Activated CD8-positive, alpha-beta T cell treated with anti-CD3 and anti-CD28 coated beads, Interleukin-2, amount 10 ng/mL, durations not matched to agents 7 days and 5 days (primary cell): ENCODE data around the gene CORO2B. TPM values are rescaled to one million over a fixed set of nuclear protein-coding genes. Genes with fewer than 3 reads are reported as not detected.
"Not testable (repeated sequence)": the region's sequence is repeated elsewhere in the genome, so short reads cannot be mapped to it uniquely, and the experiment has no call there.

ENCODE experiments used
- ATAC-seq: fragments of 150-1000 bp; cut with Tn5 transposase; one replicate; pipeline ENCODE4 v1.10.0; 2021; ENCODE audit warnings: moderate library complexity
- CTCF ChIA-PET: fragments of 350-600 bp; sonication (Branson Sonifier 250); formaldehyde crosslinking; loops from one replicate; lab custom pipeline; 2021; ENCODE audit warnings: antibody characterized with exemption; lab: Charles Lee
- POLR2A ChIA-PET: fragments of 350-600 bp; sonication (Branson Sonifier 250); formaldehyde crosslinking; loops from one replicate; lab custom pipeline; 2021; ENCODE audit warnings: antibody characterized with exemption; lab: Charles Lee
- DNase-seq: peaks from one replicate; pipeline ENCODE4 v3.0.0-alpha.2; 2020
- H3K27ac Mint-ChIP-seq: one replicate; pipeline ENCODE4 v1.8.0; 2021; ENCODE audit warnings: mild to moderate bottlenecking, mixed read lengths
- H3K27me3 Mint-ChIP-seq: one replicate; pipeline ENCODE4 v1.8.0; 2021; ENCODE audit warnings: low read depth, mixed read lengths
- H3K36me3 Mint-ChIP-seq: one replicate; pipeline ENCODE4 v1.8.0; 2021; ENCODE audit warnings: low read depth, mixed read lengths
- H3K4me1 Mint-ChIP-seq: one replicate; pipeline ENCODE4 v1.8.0; 2021; ENCODE audit warnings: low read depth, mixed read lengths
- H3K4me3 Mint-ChIP-seq: one replicate; pipeline ENCODE4 v1.8.0; 2021; ENCODE audit warnings: mild to moderate bottlenecking, mixed read lengths
- H3K9me3 Mint-ChIP-seq: one replicate; pipeline ENCODE4 v1.8.0; 2022; ENCODE audit warnings: mixed read lengths; ENCODE audit not compliant: insufficient read depth
- total RNA-seq, 2 experiments: library from RNA; stranded (reverse); gene quantifications; one replicate each; pipeline ENCODE4 v1.2.3, GENCODE V29; 2021

The CORO2B gene
- total RNA-seq, 2 experiments from 2014 or later = not detected

GRCh38 chr15:68647361-68647760 is 68.6 kb downstream of the CORO2B start:
- ATAC-seq, DNase-seq, H3K36me3 Mint-ChIP-seq, H3K27me3 Mint-ChIP-seq, H3K27ac Mint-ChIP-seq, H3K4me3 Mint-ChIP-seq, H3K9me3 Mint-ChIP-seq, POLR2A ChIA-PET, H3K4me1 Mint-ChIP-seq, CTCF ChIA-PET: not testable (repeated sequence)

DNA sequence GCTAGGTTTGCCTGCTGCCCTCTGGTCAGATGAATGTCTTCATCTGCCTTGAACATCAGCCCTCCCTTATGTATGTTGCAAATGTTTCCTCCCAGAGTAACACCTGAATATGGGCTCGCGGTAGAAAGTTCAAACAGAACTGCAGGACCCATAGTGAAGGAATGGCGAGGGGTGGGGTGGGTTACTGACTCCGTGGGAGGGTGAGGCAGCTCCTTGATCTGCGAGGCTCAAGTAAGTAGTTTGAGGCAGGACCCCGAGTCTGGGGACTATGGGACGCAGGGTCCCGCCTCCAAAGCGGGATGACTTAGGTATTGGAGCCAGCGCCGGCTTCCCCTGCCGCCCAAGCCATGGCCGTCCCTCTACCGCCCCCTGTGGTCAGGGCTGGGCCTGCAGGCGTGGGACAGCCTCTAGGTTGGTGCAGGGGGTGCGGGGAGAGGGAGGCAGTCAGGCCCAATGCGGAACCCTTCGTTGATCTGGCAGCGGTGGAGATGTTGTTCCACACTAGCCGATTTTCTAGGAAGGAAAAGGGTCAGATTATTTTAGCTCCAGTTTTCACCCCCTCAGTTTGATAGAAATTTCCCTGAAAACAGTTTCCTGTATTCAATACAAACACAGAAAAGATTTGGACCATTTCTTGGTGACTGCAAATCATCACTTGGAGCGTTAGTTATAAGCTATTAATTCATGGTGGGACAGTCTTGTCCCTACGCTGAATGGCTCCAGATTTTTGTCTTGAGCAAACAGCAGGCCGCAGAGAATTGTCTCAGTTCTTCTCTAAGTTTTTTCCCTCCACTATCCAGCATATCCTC is 72.3 kb downstream of the CORO2B start:
- H3K27me3 Mint-ChIP-seq = no peaks in the 10 kb centered on the region
- CTCF ChIA-PET = interaction anchor here (1.0 to 2.0 kb wide), 6 partner anchors 10 to 101 kb away, joined by 3 to 7 read pairs (median 4); no protein-coding TSS in a partner anchor
- no peaks in the 10 kb centered on the region for H3K36me3 Mint-ChIP-seq
- H3K27ac Mint-ChIP-seq = no peak overlapping the region
- DNase-seq (peak; percentile 55), ATAC-seq (peak; percentile 53)
- H3K9me3 Mint-ChIP-seq = no peaks in the 10 kb centered on the region
- POLR2A ChIA-PET = no interaction called here
- H3K4me1 Mint-ChIP-seq = no peaks in the 10 kb centered on the region
- no peak overlapping the region for H3K4me3 Mint-ChIP-seq

- Mint-ChIP-seq H3K4me1 (no peaks in the 10 kb centered on the region), H3K27me3 (no peaks in the 10 kb centered on the region), H3K9me3 (no peaks in the 10 kb centered on the region), H3K36me3 (no peaks in the 10 kb centered on the region), H3K4me3 (no peak overlapping the region), H3K27ac (no peak overlapping the region)
- no peak for ATAC-seq
- CTCF ChIA-PET = interaction anchor here (0.8 to 2.0 kb wide), 6 partner anchors 9 to 102 kb away, joined by 3 to 7 read pairs (median 3); no protein-coding TSS in a partner anchor
- no peak for DNase-seq
- POLR2A ChIA-PET = no interaction called here
These were observed 73.2 kb downstream of the CORO2B start for GRCh38 chr15:68651916-68652525.

GRCh38 chr15:68653031-68653635 is 74.3 kb downstream of the CORO2B start:
- Mint-ChIP-seq H3K4me3 (no peak overlapping the region), H3K27me3 (no peaks in the 10 kb centered on the region), H3K9me3 (no peaks in the 10 kb centered on the region), H3K27ac (no peak overlapping the region), H3K4me1 (no peaks in the 10 kb centered on the region), H3K36me3 (no peaks in the 10 kb centered on the region)
- ATAC-seq = no peak
- POLR2A ChIA-PET = no interaction called here
- DNase-seq = no peak
- CTCF ChIA-PET = interaction anchor here (0.8 to 2.0 kb wide), 2 partner anchors 8 to 20 kb away, joined by 3 to 7 read pairs; no protein-coding TSS in a partner anchor

- H3K4me1 Mint-ChIP-seq = no peaks in the 10 kb centered on the region
- H3K27me3 Mint-ChIP-seq = no peaks in the 10 kb centered on the region
- H3K36me3 Mint-ChIP-seq = no peaks in the 10 kb centered on the region
- DNase-seq = no peak
- ATAC-seq = no peak
- POLR2A ChIA-PET = no interaction called here
- CTCF ChIA-PET = interaction anchor here (0.8 kb wide), 1 partner anchor 20 kb away, joined by 3 read pairs; no protein-coding TSS in a partner anchor
- no peak overlapping the region for H3K4me3 Mint-ChIP-seq
- H3K27ac Mint-ChIP-seq = no peak overlapping the region
- no peaks in the 10 kb centered on the region for H3K9me3 Mint-ChIP-seq
These were observed 75.0 kb downstream of the CORO2B start for GRCh38 chr15:68653801-68654200.

DNA sequence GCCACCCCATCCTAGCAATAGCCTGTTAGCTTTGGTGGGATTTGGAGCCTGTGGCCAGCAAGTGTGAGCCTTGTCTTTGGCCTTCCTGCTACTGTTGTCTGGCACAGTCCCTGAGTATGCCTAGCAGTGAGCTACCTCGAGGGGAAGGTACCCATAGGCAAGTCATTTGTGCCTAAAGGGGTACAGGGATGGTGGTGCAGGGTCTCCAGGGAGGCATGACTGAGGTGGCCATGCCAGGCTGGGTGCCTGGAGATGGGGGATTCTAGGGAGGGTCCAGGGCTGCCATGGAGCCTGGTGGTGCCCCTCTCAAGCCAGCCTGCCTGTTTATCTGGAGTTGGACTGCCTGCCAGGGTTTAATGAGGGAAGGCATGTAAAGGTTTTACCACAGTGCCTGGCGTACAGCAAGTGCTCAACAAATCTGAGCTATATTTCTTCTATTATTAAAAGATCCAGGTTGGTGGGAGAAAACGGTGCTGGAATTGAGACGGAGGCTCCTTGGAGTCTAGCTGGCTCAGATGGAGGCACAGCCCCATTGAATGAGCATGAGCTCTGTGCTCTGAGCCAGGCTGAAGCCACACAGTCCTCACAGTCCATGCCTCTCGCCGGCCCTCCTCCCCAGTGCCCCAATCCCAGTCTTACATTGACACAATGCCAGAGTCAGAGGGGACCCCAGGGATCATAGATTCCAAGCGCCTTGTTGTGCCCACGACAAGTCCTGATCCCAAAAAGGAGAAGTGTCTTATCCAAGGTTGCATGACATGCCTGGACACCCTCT is 76.2 kb downstream of the CORO2B start:
- no peak for DNase-seq
- H3K9me3 Mint-ChIP-seq = no peaks in the 10 kb centered on the region
- POLR2A ChIA-PET = no interaction called here
- ATAC-seq = no peak
- no peaks in the 10 kb centered on the region for H3K27me3 Mint-ChIP-seq
- CTCF ChIA-PET = no interaction called here
- H3K36me3 Mint-ChIP-seq = no peaks in the 10 kb centered on the region
- no peak overlapping the region for H3K27ac Mint-ChIP-seq
- no peaks in the 10 kb centered on the region for H3K4me1 Mint-ChIP-seq
- no peak overlapping the region for H3K4me3 Mint-ChIP-seq

- no peaks in the 10 kb centered on the region for H3K36me3 Mint-ChIP-seq
- H3K27ac Mint-ChIP-seq = no peak overlapping the region
- CTCF ChIA-PET = no interaction called here
- no peak for DNase-seq
- POLR2A ChIA-PET = no interaction called here
- H3K9me3 Mint-ChIP-seq = no peaks in the 10 kb centered on the region
- no peaks in the 10 kb centered on the region for H3K4me1 Mint-ChIP-seq
- H3K27me3 Mint-ChIP-seq = peaks cover 2% of the 10 kb centered on the region
- no peak overlapping the region for H3K4me3 Mint-ChIP-seq
- no peak for ATAC-seq
These were observed 77.1 kb downstream of the CORO2B start for GRCh38 chr15:68655686-68656437.

DNA sequence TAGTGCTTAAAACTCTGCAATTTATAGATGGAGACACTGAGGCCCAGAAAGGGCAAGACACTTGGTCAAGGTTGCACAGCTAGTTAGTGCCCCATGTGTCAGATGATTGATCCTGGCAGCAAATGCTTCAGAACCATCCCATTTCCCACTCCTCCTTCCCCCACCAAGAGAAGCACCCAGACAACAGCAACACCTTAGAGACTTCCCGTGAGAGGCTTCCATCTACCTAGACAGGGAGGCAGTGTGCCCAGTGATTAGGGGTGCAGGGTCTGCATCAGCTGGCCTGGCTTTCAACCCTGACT is 77.6 kb downstream of the CORO2B start:
- Mint-ChIP-seq H3K27me3 (peaks cover 2% of the 10 kb centered on the region), H3K9me3 (no peaks in the 10 kb centered on the region), H3K4me3 (no peak overlapping the region), H3K36me3 (no peaks in the 10 kb centered on the region), H3K27ac (no peak overlapping the region), H3K4me1 (no peaks in the 10 kb centered on the region)
- ChIA-PET CTCF (no interaction called here), POLR2A (no interaction called here)
- ATAC-seq (no peak), DNase-seq (no peak)

GRCh38 chr15:68658151-68658550 is 79.4 kb downstream of the CORO2B start:
- Mint-ChIP-seq H3K36me3 (no peaks in the 10 kb centered on the region), H3K27ac (no peak overlapping the region), H3K9me3 (no peaks in the 10 kb centered on the region), H3K4me1 (no peaks in the 10 kb centered on the region), H3K27me3 (peaks cover 4% of the 10 kb centered on the region), H3K4me3 (no peak overlapping the region)
- ATAC-seq (no peak), DNase-seq (no peak)
- CTCF ChIA-PET = interaction anchor here (2.1 kb wide), 1 partner anchor 16 kb away, joined by 8 read pairs; no protein-coding TSS in a partner anchor
- POLR2A ChIA-PET = interaction anchor here (1.4 kb wide), 1 partner anchor 16 kb away, joined by 3 read pairs; no protein-coding TSS in a partner anchor

DNA sequence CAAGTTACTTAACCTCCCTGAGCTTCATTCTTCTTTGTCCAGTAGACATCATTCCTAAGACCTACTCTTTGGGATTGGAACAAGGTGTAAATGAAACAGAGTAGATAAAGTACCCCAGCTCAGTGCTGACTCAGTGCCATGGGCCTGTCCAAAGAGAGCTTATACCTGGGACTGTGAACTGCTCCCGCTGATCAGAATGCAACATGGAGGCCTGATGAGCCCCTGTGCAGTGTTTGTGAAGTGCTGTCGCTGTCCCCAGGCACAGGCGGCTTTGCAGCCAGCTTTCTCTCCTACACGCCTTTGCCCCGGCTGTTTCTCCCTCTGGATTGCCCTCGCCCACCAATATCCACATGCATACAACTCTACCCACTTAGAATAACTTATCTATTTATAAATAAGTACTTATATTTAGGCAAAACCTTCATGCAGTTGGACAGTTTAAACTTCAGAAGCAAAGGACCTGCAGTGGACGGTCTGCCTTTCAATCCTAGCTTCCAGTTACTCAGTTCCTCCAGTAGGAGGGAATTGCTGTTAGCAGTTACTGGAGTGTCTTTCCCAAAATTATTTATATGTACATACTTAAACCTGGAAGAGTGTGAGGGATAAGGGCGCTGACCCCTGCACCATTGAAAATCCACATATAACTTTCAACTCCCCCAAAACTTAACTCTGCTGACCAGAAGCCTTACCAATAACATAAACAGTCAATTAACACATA is 80.0 kb downstream of the CORO2B start:
- POLR2A ChIA-PET = interaction anchor here (1.4 kb wide), 1 partner anchor 15 kb away, joined by 3 read pairs; no protein-coding TSS in a partner anchor
- Mint-ChIP-seq H3K36me3 (no peaks in the 10 kb centered on the region), H3K4me1 (no peaks in the 10 kb centered on the region), H3K9me3 (no peaks in the 10 kb centered on the region), H3K27ac (no peak overlapping the region), H3K4me3 (no peak overlapping the region), H3K27me3 (peaks cover 7% of the 10 kb centered on the region)
- ATAC-seq (no peak), DNase-seq (no peak)
- CTCF ChIA-PET = interaction anchor here (2.1 kb wide), 1 partner anchor 15 kb away, joined by 8 read pairs; no protein-coding TSS in a partner anchor
